GM21515 (cell line): ENCODE results near the gene TMC1.
A peak's percentile ranks its signal among the peaks of the same experiment; 100 is the strongest.

Experiments
- ATAC-seq: cut with Tn5 transposase; IDR thresholded peaks from one replicate; pipeline ENCODE4 v1.9.1; 2021; ENCODE audit not compliant: unreplicated experiment

Gene TMC1

DNA sequence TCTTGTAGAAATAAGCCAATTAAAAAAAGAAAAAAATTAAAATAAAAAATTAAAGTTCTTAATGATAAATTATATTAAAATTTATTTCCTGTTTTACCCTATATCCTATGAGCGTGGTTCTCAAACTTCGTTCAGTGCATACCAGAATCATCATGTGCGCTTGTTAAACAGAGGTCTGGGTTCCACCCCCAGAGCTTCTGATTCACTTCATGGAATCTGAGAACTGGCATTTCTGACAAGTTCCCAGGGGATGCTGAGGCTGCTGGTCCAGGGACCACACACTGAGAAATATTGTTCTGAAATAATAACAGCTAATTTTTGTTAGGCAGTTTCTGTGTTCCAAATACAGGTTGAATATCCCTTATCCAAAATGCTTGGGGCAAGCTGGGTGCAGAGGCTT, 79.3 kb downstream of the TMC1 start:
- no peak for ATAC-seq

DNA sequence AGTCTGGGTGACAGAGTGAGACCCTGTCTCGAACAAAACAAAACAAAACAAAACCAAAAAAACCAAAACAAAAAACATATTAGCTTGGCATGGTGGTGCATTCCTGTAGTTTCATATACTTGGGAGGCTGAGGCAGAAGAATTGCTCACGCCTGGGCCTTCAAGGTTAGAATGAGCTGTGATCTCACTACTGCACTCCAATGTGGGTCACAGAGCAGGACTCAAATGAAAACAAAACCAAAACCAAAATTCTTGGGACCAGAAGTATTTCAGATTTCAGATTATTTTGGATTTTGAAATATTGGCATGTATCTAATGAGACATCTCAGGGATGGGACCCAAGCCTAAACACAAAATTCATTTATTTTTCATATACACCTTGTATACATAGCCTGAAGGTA, 80.2 kb downstream of the TMC1 start:
- no peak for ATAC-seq

DNA sequence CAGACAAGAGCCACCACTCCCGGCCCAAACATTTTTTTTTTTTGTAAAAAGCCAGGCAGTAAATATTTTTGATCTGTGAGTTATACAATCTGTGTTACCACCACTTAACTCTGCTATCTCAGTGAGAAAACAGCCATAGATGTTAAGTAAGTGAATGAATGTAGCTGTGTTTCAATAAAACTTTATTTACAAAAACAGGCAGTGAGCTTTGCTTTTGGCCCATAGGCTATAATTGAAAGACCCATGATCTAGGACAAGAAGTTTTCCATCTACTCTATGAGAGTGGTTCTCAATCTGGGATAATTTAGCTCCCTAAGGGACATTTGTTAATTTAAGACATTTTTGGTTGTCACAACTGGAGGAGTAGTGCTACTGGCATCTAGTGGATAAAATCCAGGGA, 91.0 kb downstream of the TMC1 start:
- ATAC-seq: no peak

DNA sequence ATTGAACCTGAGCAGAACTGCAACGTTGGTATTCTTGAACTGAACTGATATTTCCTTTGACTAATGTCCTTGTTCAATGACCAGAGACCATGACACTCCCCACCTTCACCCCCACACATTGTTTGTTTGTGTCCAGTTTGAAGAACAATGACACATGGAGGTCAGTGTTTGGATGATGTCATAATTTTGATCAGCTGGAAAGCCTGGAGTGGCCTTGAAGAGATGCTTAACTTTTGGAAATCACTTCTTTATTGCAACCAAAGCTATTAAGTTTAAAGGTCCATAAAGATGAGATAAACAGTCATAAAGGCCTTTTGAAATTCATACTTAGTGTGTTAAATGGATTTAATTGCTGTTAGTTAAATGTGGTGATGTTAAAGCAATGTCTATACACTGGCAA, 92.7 kb downstream of the TMC1 start:
- ATAC-seq: no peak

DNA sequence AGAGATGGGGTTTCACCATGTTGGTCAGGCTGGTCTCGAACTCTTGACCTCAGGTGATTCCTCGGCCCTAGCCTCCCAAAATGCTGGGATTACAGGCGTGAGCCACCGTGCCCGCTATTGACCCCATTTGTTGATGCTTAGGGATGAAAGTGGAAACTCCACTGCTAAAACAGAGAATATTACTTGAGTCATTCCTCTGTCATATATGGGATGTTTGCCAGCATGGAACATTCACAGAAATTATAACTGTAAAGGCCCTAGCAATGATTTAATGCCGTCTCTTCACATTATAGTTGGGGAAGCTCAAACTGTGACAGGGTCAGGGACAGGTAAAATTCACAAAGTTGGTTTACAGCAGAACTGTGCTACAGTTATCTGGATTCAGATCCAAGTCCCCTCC, 94.5 kb downstream of the TMC1 start:
- no peak for ATAC-seq

DNA sequence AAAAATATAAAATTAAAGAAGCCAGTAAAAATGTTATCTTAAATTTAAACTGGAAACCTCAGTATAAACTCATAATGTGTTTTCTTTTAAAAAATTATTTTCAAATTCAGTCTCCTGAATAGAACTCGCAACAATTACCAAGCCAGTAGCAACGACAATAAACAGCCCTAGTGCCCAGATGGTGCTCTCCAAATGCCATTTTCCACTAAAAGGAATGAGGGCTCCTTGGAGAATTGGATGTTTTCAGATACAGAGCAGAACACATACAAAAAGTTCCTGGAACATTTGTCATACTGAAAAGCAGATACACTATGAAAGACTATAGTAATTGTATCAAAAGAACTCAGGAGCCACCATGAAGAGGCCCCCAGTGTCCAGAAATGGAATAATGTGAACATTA, 97.4 kb downstream of the TMC1 start:
- ATAC-seq: no peak

DNA sequence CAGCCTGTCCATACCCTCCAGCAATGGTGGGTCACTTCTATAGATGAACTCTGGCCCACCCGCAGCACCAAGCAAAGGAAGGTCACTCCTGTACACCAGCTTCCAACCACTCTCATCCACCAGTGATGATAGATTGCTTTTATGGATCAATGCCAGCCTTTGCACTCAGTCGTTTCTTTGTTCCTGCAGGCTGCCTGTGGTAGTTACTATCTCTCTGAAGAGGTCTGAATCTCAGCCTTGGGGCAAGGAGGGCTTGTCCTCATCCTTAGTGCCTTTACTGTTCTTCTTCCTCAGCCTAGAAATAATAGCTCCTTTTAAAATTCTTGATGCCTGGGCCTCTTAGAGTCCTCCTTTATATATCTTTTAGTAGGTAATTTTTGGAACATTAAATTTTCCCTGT, 100.8 kb downstream of the TMC1 start:
- no peak for ATAC-seq

DNA sequence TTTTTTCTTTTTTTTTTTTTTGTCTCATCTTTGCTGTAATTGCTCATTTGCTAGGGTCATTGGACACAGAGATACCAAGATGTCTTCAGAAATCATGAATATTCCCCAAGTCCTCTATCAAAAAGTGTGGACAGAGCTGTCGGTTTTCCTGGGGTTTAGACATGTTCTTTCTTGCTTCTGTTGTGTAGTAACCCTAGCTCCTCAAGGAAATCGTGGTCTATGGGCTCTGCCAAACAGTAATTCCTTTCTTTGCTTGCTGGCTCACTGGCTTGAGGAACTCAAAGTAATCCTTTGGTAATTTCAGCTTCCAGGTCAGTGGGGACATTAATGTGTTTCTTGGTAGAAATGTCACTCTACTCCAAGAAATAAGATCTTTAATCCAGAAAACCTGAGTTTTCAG, 101.7 kb downstream of the TMC1 start:
- ATAC-seq: no peak

DNA sequence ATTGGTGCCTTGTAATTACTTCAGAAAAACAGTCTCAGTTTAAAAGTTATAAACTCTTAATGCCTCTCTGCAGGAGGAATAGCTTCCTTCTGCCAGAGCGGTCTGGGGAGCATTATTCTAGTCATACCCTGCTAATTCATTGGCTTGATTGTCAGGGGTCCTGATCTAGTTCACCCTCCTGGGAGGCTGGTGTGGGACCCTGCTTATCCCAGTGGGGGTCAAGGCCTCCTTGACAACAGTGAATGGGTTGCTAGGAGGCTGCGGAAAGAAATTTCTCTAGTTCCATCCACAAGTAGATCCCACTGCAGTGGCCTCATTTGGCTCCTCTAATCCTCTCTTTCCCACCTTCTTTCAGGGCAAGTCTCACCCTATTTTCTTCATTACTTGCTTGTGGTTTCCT, 105.7 kb downstream of the TMC1 start:
- no peak for ATAC-seq

DNA sequence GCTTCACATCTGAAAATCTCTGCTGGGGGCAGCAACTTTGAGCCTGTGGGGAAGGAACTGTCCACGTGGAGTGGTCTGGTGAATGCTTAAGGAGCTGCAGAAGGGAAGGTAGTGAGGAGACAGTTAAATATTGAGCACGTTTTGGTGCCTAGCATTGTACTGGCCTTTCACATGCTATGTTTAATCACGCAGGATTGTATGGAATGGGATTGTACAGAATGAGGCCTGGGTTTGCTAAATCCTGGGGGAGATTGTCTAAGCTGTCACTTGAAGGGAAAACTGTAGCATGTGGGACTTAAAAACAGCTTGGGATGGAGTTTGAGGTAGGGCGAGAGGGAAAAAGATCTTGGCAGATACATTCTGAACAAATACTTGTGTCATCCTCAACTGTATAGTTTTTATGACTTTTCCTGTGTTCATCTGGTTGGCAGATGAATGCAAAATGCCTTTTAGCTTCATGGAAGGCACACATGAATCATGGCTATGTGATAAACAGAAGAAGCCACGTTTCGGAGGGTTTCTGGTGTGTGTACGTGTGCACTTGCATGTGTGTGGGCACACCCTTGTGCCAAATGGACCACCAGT, 106.6 kb downstream of the TMC1 start:
- ATAC-seq: no peak

DNA sequence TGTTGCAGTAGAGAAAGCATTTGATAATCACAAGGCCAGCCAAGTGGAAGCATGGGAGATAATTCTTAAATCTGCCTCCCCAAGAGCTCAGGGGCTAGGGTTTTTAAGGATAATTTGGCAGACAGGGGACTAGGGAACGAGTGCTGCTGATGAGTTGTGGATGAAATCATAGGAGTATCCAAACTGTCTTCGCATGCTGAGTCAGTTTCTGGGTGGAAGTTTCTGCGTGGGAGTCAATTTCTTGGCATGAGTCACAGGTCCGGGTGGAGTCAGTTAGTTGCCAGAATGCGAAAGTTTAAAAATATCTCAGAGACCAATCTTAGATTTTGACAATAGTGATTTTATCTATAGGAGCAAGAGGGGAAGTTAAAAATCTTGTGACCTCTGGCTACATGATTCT, 112.6 kb downstream of the TMC1 start:
- no peak for ATAC-seq

DNA sequence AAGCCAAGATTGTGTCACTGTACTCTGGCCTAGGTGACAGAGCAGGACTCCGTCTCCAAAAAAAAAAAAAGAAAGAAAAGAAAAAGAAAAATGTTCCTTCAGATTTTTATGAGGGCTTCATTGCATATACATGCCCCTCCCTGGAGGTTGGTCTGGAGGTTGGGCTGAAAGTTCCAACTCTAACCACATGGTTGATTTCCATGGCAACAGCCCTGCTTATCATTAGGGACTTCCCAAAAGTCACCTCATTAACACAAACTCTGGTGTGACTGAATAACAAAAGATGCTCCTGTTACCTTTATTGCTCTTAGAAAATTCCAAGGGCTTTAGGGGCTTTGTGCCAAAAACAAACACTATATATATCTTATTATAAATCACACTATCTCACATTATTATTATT, 113.8 kb downstream of the TMC1 start:
- peak; percentile 91 for ATAC-seq

DNA sequence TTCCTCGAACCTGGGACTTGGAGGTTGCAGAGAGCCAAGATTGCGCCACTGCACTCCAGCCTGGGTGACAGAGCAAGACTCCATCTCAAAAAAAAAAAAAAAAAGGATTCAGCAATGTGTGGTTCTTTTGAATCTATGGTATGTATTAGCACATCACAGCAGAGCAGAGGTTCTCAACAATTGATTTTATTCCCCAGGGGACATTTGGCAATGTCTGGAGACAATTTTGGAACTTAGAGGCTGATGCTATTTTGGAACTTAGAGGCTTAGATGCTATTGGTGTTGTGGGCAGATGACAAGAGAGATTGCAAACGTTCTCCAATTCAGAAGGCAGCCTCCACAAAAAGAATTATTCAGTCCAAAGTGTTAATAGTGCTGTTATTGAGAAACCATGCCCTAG, 115.2 kb downstream of the TMC1 start:
- no peak for ATAC-seq

DNA sequence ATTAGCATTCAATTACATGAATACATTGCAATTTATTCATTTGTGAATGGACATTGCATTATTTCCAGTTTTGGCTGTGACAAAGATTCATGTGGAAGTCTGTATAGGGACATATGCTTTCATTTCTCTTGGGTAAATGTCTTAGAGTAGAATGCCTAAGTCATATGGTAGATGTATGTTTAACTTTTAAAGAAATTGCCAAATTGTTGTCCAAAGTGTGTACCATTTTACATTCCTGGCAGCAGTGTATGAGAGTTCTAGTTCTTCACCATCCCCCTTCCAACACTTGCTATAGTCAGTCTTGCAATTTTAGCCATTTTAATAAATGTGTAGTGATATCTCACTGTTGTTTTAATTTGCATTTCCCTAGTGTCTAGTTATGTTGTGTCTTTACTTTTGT, 122.2 kb downstream of the TMC1 start:
- no peak for ATAC-seq

DNA sequence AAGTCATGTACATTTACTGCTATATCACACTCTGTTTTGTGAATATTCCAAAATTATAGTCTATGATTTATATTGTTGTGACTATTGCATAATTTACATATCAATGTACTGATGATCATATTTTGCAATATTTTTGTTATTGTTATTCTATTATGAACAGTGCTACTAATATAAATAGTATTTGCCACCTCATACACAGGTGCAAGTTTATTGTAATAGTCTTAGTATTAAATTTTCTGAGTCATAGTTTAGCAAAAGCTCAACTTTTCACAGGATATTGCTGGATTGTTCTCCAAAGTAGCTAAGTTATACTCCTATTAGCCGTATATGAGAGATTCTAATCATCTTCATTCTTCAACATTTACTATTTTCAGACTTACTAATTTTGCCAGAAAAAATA, 124.7 kb downstream of the TMC1 start:
- no peak for ATAC-seq

DNA sequence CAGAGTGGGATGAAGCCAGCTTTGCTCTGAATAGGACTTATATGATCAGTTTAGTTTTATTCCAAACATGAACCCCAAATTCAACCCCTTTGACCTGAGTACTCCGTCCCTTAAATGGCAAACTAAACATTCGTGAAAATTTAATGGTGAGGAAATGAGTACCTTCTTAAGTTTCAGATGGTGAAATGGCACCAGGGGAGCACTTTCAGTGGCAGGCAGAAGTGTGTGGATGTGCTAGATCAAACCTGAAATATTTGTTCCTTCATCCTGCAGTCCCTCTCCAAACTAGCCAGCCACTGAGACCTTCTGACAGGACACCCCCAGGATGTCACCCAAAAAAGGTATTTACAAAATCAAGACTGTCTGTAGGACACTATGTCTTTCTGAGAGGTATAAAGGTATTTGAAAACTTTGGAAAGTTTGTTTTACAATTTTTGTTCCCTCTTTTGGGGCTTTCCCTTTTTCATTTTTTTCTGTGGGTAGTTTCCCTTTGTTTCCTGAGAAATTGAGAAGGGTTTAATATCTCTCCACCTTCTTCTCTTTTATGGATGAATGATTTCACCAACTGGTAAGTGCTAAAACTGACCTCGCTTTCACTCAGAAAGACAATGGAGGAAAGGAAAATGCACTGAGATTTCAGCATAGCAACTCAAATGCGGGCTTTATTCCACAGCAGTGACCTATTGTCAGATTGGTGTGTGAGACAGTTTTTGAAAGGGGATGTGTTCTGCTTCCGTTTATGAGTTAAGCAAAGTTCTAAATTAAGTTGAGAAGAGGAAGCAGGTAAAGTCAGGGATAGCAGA, 127.1 kb downstream of the TMC1 start:
- no peak for ATAC-seq

DNA sequence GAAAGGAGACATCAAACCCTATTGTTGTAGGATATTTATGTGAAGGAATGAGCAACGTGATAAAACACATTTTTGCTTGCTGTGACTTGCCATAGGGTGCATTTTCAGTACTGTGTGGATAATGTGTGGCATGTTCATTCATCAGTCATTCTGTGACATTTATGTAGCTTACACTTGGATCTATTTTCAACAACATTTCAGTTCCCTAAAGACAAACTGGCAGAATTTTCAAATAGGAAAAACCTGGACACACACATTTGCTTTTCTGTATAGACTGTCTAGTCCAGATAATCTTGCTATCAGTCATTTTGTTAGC, 127.7 kb downstream of the TMC1 start:
- ATAC-seq: no peak

DNA sequence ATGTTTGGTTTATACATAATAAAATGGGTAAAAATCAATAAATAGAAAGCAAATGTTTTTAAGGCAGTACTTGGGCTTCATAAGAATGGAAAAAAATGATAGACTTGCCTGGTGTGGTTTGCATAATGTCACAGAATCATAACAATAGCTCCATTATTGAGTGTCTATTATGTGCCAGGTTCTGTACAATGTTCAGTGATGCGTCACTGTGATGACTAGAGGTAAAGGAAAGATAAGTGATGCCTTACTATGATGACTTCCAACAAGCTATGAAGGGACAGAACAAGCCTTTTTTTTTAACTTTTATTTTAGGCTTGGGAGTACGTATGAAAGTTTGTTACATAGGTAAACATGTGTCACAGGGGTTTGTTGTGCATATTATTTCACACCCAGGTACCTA, 128.8 kb downstream of the TMC1 start:
- ATAC-seq: no peak

DNA sequence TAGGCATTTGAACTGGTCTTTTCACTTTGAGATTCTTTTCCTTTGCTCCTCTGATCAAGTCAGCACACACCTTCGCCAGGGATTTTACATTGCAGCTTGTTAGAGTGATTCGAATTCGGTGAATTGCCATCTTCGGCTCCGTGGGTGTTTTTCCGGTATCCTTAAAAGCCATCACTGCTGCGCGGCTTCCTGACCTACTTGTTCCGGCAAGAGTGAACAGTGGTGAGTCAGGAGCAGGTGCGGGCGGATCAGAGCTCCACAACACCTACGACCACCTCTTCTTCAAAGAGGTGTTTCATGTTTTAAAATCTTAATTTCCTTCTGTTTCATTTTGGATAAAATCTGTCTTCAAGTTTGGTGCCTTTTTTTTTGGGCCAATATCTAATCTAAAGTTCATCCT, 134.6 kb downstream of the TMC1 start:
- no peak for ATAC-seq

DNA sequence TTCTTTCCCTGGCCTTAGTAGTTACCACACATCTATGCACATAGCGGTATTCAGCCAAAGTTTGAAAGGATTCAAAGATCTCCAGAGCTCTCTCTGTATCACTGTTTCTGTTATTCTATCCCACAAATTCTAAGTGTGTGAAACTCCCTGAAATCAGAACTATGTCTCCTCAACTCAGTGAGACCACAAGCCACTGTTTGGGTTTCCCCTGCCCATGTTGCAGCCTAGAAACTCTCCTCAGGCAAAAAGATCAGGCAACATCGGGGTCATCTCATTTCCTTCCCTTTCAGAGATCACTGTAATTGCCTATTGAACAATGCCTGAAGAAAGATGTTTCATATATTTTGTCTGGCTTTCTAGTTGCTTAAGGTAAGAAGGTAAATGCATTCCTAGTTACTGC, 135.6 kb downstream of the TMC1 start:
- no peak for ATAC-seq

DNA sequence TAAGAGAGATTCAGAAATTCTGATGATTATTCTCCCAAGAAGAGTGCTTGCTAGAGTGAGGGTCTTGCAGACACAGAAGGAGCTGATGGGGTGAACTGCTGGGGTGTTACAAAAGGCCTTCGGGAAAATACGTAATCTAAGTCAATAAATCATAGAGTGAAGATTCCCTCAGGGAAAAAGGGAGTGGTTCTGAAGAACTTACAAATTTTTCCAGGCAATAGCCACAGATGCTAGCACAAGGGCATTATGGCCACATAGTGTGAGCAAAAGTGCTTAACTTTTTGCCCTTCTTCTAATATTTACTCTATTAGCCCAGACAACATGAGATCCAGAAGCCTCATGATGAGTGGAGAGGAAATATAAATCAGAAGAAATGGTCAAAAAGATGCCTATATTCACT, 137.3 kb downstream of the TMC1 start:
- ATAC-seq: no peak

DNA sequence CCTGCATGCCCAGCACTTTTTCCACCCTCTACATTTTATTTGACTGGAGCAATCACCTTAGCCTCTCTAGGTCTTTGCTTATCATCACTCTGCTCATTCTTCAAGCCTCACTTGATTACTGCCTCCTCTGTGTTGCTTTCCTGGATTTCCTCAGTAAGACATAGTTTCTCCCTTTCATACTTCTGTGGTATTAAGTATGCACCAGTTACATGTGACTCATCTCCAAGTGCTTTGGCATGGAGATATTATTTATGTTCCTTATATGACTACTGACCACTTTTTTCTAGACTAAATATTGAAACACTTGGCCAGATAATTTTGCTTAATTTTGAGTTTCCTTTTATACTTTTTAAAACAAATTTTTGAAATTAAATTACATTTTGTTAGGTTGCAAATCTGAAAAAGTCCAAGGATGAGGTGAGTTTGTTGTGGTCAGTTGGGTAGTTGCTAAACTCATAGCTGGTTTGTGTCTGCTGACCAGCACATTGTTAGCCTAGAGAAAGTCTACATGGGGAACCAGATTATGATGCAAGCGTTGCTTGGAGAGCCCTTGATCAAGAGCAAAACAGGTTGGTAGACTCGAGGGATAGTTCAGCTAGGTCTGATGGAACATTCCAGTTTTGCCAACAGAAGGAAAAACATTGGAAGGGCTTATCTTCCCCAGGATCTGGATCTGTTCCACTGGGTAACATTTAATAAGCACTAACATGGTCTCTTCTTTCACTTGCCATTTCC, 140.2 kb downstream of the TMC1 start:
- ATAC-seq: no peak

DNA sequence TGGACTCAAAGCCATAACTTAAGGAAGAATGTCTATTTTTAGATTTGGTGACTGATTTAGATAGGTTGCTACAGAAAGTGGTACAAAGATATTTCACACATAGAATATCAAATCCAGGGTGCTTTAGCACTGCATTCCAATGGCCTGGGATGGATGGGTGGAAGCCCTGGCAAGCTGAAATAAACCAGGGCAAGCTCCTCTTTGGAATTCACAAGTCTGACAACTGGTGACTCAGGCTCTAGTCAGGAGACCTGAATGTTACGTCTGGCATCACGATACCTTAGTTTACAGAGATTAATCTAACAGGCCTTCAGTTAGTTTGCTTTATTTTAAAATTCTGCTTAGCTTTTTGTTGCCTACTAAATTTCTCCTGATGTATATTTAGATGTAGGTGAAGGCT, 144.0 kb downstream of the TMC1 start:
- no peak for ATAC-seq
